Neuronal stem cell (in vitro differentiated cells): Measurements from ENCODE around the gene ADGRA3.

ENCODE experiments used
- DNase-seq: peaks from one replicate; pipeline ENCODE4 v3.0.0-alpha.2; 2013; ENCODE audit warnings: low spot score
- H2AFZ ChIP-seq: one replicate; pipeline ENCODE4 v1.6.1; 2013; ENCODE audit warnings: mild to moderate bottlenecking, low read length, inconsistent platforms
- H2AK5ac ChIP-seq: 2 replicates; pipeline ENCODE4 v1.6.1; 2013; ENCODE audit warnings: low read depth, mild to moderate bottlenecking, inconsistent platforms, low read length, moderate library complexity, mixed read lengths
- H2BK120ac ChIP-seq: 2 replicates; pipeline ENCODE4 v1.6.1; 2013; ENCODE audit warnings: low read depth, mild to moderate bottlenecking, inconsistent platforms, low read length, moderate library complexity, mixed read lengths
- H2BK12ac ChIP-seq: one replicate; pipeline ENCODE4 v1.6.1; 2013; ENCODE audit warnings: low read length, inconsistent platforms
- H2BK15ac ChIP-seq: 2 replicates; pipeline ENCODE4 v1.6.1; 2013; ENCODE audit warnings: mild to moderate bottlenecking, low read length, inconsistent platforms, mixed read lengths
- H2BK5ac ChIP-seq: one replicate; pipeline ENCODE4 v1.6.1; 2013; ENCODE audit warnings: inconsistent platforms, mild to moderate bottlenecking, low read length, moderate library complexity
- H3K14ac ChIP-seq: one replicate; pipeline ENCODE4 v1.6.1; 2013; ENCODE audit warnings: low read length, inconsistent platforms
- H3K18ac ChIP-seq: 2 replicates; pipeline ENCODE4 v1.6.1; 2013; ENCODE audit warnings: low read length, inconsistent platforms
- H3K23ac ChIP-seq: 2 replicates; pipeline ENCODE4 v1.6.1; 2013; ENCODE audit warnings: low read depth, mild to moderate bottlenecking, mixed read lengths, low read length, inconsistent platforms; ENCODE audit not compliant: poor library complexity
- H3K27ac ChIP-seq: replicated peaks from 3 replicates; pipeline ENCODE4 v1.5.1; 2013; ENCODE audit warnings: low read length, inconsistent platforms
- H3K27me3 ChIP-seq, 3 experiments: 2 replicates each; pipeline ENCODE4 v1.6.1; 2013; ENCODE audit warnings: low read length in 3 of 3, mild to moderate bottlenecking in 2 of 3, inconsistent platforms in 1 of 3, low read depth in 1 of 3, mixed read lengths in 1 of 3, moderate library complexity in 1 of 3; ENCODE audit not compliant: control insufficient read depth in 3 of 3, insufficient read depth in 3 of 3
- H3K36me3 ChIP-seq, 2 donors: replicated peaks in 1 of 2; 2 replicates each; pipeline ENCODE4 v1.6.1; 2013; ENCODE audit warnings: low read length in 2 of 2; ENCODE audit not compliant: control insufficient read depth in 2 of 2, insufficient read depth in 2 of 2
- H3K4ac ChIP-seq: 2 replicates; pipeline ENCODE4 v1.6.1; 2013; ENCODE audit warnings: inconsistent platforms, mild to moderate bottlenecking, low read length, moderate library complexity
- H3K4me1 ChIP-seq, 2 donors: 1 replicate in 1 of 2; 2 replicates in 1 of 2; pipeline ENCODE4 v1.6.1; 2013; ENCODE audit warnings: low read length in 2 of 2, low read depth in 1 of 2; ENCODE audit not compliant: control insufficient read depth in 2 of 2, insufficient read depth in 1 of 2
- H3K4me2 ChIP-seq: one replicate; pipeline ENCODE4 v1.6.1; 2013; ENCODE audit warnings: mild to moderate bottlenecking, low read length, inconsistent platforms; ENCODE audit not compliant: insufficient read depth, poor library complexity, severe bottlenecking
- H3K4me3 ChIP-seq, 2 donors: 2 replicates each; pipeline ENCODE4 v1.5.1; 2013; ENCODE audit warnings: low read length in 2 of 2, mild to moderate bottlenecking in 2 of 2, inconsistent platforms in 1 of 2, moderate library complexity in 1 of 2
- H3K79me1 ChIP-seq: one replicate; pipeline ENCODE4 v1.6.1; 2013; ENCODE audit warnings: low read depth, mild to moderate bottlenecking, inconsistent platforms, low read length, moderate library complexity
- H3K9ac ChIP-seq: one replicate; pipeline ENCODE4 v1.6.1; 2013; ENCODE audit warnings: mild to moderate bottlenecking, low read depth, low read length, inconsistent platforms; ENCODE audit not compliant: poor library complexity
- H3K9me3 ChIP-seq, 2 donors: replicated peaks in 1 of 2; 2 replicates each; pipeline versions ENCODE3 to v1.6.1; 2013; ENCODE audit warnings: low read length in 2 of 2, mild to moderate bottlenecking in 2 of 2, inconsistent platforms in 1 of 2, low read depth in 1 of 2, mixed read lengths in 1 of 2, moderate library complexity in 1 of 2; ENCODE audit not compliant: control insufficient read depth in 2 of 2, insufficient read depth in 1 of 2
- H4K8ac ChIP-seq: one replicate; pipeline ENCODE4 v1.6.1; 2013; ENCODE audit warnings: low read depth, mild to moderate bottlenecking, inconsistent platforms, low read length, moderate library complexity
- H4K91ac ChIP-seq: one replicate; pipeline ENCODE4 v1.6.1; 2013; ENCODE audit warnings: low read length, low read depth, mild to moderate bottlenecking, inconsistent platforms; ENCODE audit not compliant: poor library complexity
- WGBS, 2 donors: extraction: QIAGEN DNeasy Blood & Tissue Kit; methylation state at CpG; one replicate each; pipeline ENCODE4 v1.1.7; 2013; ENCODE audit warnings: missing lambda C conversion rate in 2 of 2, mixed read lengths in 1 of 2; ENCODE audit not compliant: insufficient read length in 2 of 2, insufficient replicate concordance in 1 of 2; ENCODE audit errors: extremely low coverage in 2 of 2; 5-methylcytosine and 5-hydroxymethylcytosine counted together

ADGRA3 gene

GRCh38 chr4:22500831-22501714, 14.8 kb downstream of the ADGRA3 start:
- H3K18ac ChIP-seq = no peak overlapping the region
- no peak overlapping the region for H3K23ac ChIP-seq
- no peak overlapping the region for H3K4ac ChIP-seq
- peaks cover 7 to 11% of the 10 kb centered on the region in 2 donors for H3K4me1 ChIP-seq
- no peak for DNase-seq
- H3K4me3 ChIP-seq = no peak overlapping the region
- peaks cover 0 to 7% of the 10 kb centered on the region in 2 donors for H3K9me3 ChIP-seq
- H2AK5ac ChIP-seq = no peak overlapping the region
- H3K79me1 ChIP-seq = peaks cover 2% of the 10 kb centered on the region
- no peak overlapping the region for H3K27ac ChIP-seq
- H3K9ac ChIP-seq = no peak overlapping the region
- H2BK120ac ChIP-seq = no peak overlapping the region
- no peak overlapping the region for H2BK15ac ChIP-seq
- H4K8ac ChIP-seq = no peak overlapping the region
- H2AFZ ChIP-seq = no peak overlapping the region
- no peak overlapping the region for H2BK5ac ChIP-seq
- no CpG with 5 or more reads among the region's 6 CpGs for WGBS, 2 donors
- no peak overlapping the region for H3K14ac ChIP-seq
- H3K27me3 ChIP-seq = no peaks in the 10 kb centered on the region
- no peak overlapping the region for H3K4me2 ChIP-seq
- no peak overlapping the region for H2BK12ac ChIP-seq
- no peak overlapping the region for H4K91ac ChIP-seq
- peaks cover 0 to 3% of the 10 kb centered on the region in 2 donors for H3K36me3 ChIP-seq

- Histone ChIP-seq H2BK120ac (no peak overlapping the region), H3K4me3 (no peak overlapping the region), H3K18ac (no peak overlapping the region), H3K27me3 (no peaks in the 10 kb centered on the region), H2BK12ac (no peak overlapping the region), H2BK15ac (no peak overlapping the region), H2AFZ (no peak overlapping the region), H4K91ac (no peak overlapping the region), H3K14ac (no peak overlapping the region), H3K4me2 (no peak overlapping the region), H3K79me1 (peaks cover 2% of the 10 kb centered on the region), H4K8ac (no peak overlapping the region), H3K4ac (no peak overlapping the region), H3K9me3 (peaks cover 0 to 6% of the 10 kb centered on the region in 2 donors), H3K27ac (no peak overlapping the region), H2BK5ac (no peak overlapping the region), H3K36me3 (peaks cover 0 to 3% of the 10 kb centered on the region in 2 donors), H3K23ac (no peak overlapping the region), H3K4me1 (peaks cover 7 to 11% of the 10 kb centered on the region in 2 donors), H2AK5ac (no peak overlapping the region), H3K9ac (no peak overlapping the region)
- DNase-seq = no peak
- WGBS, 2 donors = no CpG with 5 or more reads among the region's 8 CpGs
Measured at GRCh38 chr4:22500128-22500611, 15.7 kb downstream of the ADGRA3 start.

GRCh38 chr4:22498866-22499265, 17.0 kb downstream of the ADGRA3 start:
- no peak overlapping the region for H3K18ac ChIP-seq
- no peak overlapping the region for H2BK12ac ChIP-seq
- no peak overlapping the region for H3K4me3 ChIP-seq
- peaks cover 2% of the 10 kb centered on the region for H3K79me1 ChIP-seq
- H2BK15ac ChIP-seq = no peak overlapping the region
- no peak for DNase-seq
- H3K23ac ChIP-seq = no peak overlapping the region
- H3K27me3 ChIP-seq = no peaks in the 10 kb centered on the region
- H3K27ac ChIP-seq = no peak overlapping the region
- H3K36me3 ChIP-seq = peaks cover 2 to 3% of the 10 kb centered on the region in 2 donors
- no peak overlapping the region for H4K91ac ChIP-seq
- H3K14ac ChIP-seq = no peak overlapping the region
- H2AFZ ChIP-seq = no peak overlapping the region
- H2BK120ac ChIP-seq = no peak overlapping the region
- H3K4me2 ChIP-seq = no peak overlapping the region
- WGBS, 2 donors = no CpG with 5 or more reads among the region's 6 CpGs
- peaks cover 0 to 4% of the 10 kb centered on the region in 2 donors for H3K4me1 ChIP-seq
- H4K8ac ChIP-seq = no peak overlapping the region
- no peak overlapping the region for H3K4ac ChIP-seq
- H2BK5ac ChIP-seq = no peak overlapping the region
- no peak overlapping the region for H3K9ac ChIP-seq
- peaks cover 2 to 8% of the 10 kb centered on the region in 2 donors for H3K9me3 ChIP-seq
- no peak overlapping the region for H2AK5ac ChIP-seq

GRCh38 chr4:22496165-22496813, 19.6 kb downstream of the ADGRA3 start:
- Histone ChIP-seq H2AK5ac (no peak overlapping the region), H2BK5ac (no peak overlapping the region), H3K9ac (no peak overlapping the region), H3K9me3 (peaks cover 2 to 12% of the 10 kb centered on the region in 2 donors), H3K23ac (no peak overlapping the region), H2BK15ac (no peak overlapping the region), H4K8ac (no peak overlapping the region), H2BK120ac (no peak overlapping the region), H3K27me3 (no peaks in the 10 kb centered on the region), H3K4me1 (peaks cover 0 to 4% of the 10 kb centered on the region in 2 donors), H3K4ac (no peak overlapping the region), H4K91ac (no peak overlapping the region), H3K36me3 (peaks cover 2 to 3% of the 10 kb centered on the region in 2 donors), H2AFZ (no peak overlapping the region), H3K4me2 (no peak overlapping the region), H3K14ac (no peak overlapping the region), H3K18ac (no peak overlapping the region), H3K27ac (no peak overlapping the region), H2BK12ac (no peak overlapping the region), H3K4me3 (no peak overlapping the region), H3K79me1 (peaks cover 2% of the 10 kb centered on the region)
- WGBS, 2 donors = no CpG with 5 or more reads among the region's 6 CpGs
- no peak for DNase-seq
